OCI-LY7 (cell line): ENCODE data around the gene TFF2. TPM values are rescaled to one million over a fixed set of nuclear protein-coding genes. Genes with fewer than 3 reads are reported as not detected.

ENCODE experiments used
- Bru-seq: library from RNA; stranded (reverse); fragments of 400-500 nt; gene quantifications from one replicate; lab custom pipeline; 2021; lab: Mats Ljungman, UMichigan
- BruChase-seq, 2 experiments: library from RNA; stranded (reverse); fragments of 400-500 nt; gene quantifications; one replicate each; lab custom pipeline; 2021; lab: Mats Ljungman, UMichigan
- BruUV-seq: library from RNA; stranded (reverse); fragments of 400-500 nt; replicated peaks from 2 replicates; lab custom pipeline; 2021; lab: Mats Ljungman, UMichigan
- CTCF ChIA-PET: fragments of 300-600 bp; sonication (Branson Sonifier 250); formaldehyde crosslinking; loops from one replicate; lab custom pipeline; 2022; ENCODE audit warnings: antibody characterized with exemption; ENCODE audit not compliant: unreplicated experiment; lab: Charles Lee
- POLR2A ChIA-PET: fragments of 300-600 bp; sonication (Branson Sonifier 250); formaldehyde crosslinking; loops from one replicate; lab custom pipeline; 2022; ENCODE audit warnings: antibody characterized with exemption; lab: Charles Lee
- DNase-seq: peaks from one replicate; pipeline ENCODE4 v3.0.0-alpha.2; 2015; ENCODE audit warnings: low spot score
- H2AFZ ChIP-seq: fragments of 200-600 bp; sonication (generic), shearing (Covaris generic); 2 replicates; pipeline ENCODE4 v1.6.1; 2014; ENCODE audit warnings: mild to moderate bottlenecking, antibody characterized with exemption, low read length, moderate library complexity
- H3K27ac ChIP-seq: fragments of 200-600 bp; sonication (generic); 2 replicates; pipeline ENCODE4 v1.5.1; 2014; ENCODE audit warnings: mixed run types, low read depth, mild to moderate bottlenecking, moderate library complexity, low read length, inconsistent platforms; ENCODE audit not compliant: poor library complexity, severe bottlenecking
- H3K36me3 ChIP-seq: fragments of 200-600 bp; sonication (generic); 2 replicates; pipeline ENCODE4 v1.6.1; 2014; ENCODE audit warnings: mild to moderate bottlenecking, antibody characterized with exemption, low read length, moderate library complexity, mixed read lengths; ENCODE audit not compliant: insufficient read depth
- H3K4me1 ChIP-seq: fragments of 200-600 bp; sonication (generic); 2 replicates; pipeline ENCODE4 v1.5.1; 2014; ENCODE audit warnings: mild to moderate bottlenecking, low read length; ENCODE audit not compliant: insufficient read depth, poor library complexity, severe bottlenecking
- H3K4me2 ChIP-seq: fragments of 200-600 bp; sonication (generic); 2 replicates; pipeline ENCODE4 v1.6.1; 2014; ENCODE audit warnings: mild to moderate bottlenecking, low read length
- H3K4me3 ChIP-seq: fragments of 200-600 bp; sonication (generic); 2 replicates; pipeline ENCODE4 v1.5.1; 2014; ENCODE audit warnings: mild to moderate bottlenecking, low read depth, low read length; ENCODE audit not compliant: poor library complexity, severe bottlenecking
- H3K79me2 ChIP-seq: fragments of 200-600 bp; sonication (generic); 2 replicates; pipeline ENCODE4 v1.6.1; 2016; ENCODE audit warnings: low read depth, mild to moderate bottlenecking, low read length, moderate library complexity, mixed read lengths; ENCODE audit not compliant: insufficient read depth
- H3K9me2 ChIP-seq: fragments of 200-600 bp; sonication (generic); 2 replicates; pipeline ENCODE4 v1.6.1; 2016; ENCODE audit warnings: mild to moderate bottlenecking, low read length, mixed read lengths; ENCODE audit not compliant: insufficient read depth
- H3K9me3 ChIP-seq: fragments of 200-600 bp; sonication (generic); 2 replicates; pipeline ENCODE4 v1.6.1; 2014; ENCODE audit warnings: mild to moderate bottlenecking, mixed run types, low read length, mixed read lengths
- H4K20me1 ChIP-seq: fragments of 200-600 bp; sonication (generic); 2 replicates; pipeline ENCODE4 v1.6.1; 2014; ENCODE audit warnings: mild to moderate bottlenecking, antibody characterized with exemption, low read length, moderate library complexity, mixed read lengths; ENCODE audit not compliant: insufficient read depth
- EZH2phosphoT487 ChIP-seq: fragments of 200-600 bp; sonication (generic); IDR thresholded peaks from 2 replicates; pipeline ENCODE4 v1.6.1; 2018; ENCODE audit warnings: low read depth, borderline replicate concordance, mild to moderate bottlenecking, mixed run types, antibody characterized with exemption, low read length, moderate library complexity, mixed read lengths
- intact Hi-C: fragments of 100-400 bp; cut with micrococcal nuclease; formaldehyde crosslinking; loops from one replicate; pipeline ENCODE4 v1.10.0; 2022; ENCODE audit not compliant: unreplicated experiment
- long read RNA-seq: library from polyadenylated mRNA; stranded (forward); transcript quantifications from one replicate; pipeline ENCODE4 v2.0.0, GENCODE V29; 2022
- total RNA-seq, 2 experiments: library from RNA; depleted of rRNA in 1 of 2; stranded (reverse); fragments of >200 nt in 1 of 2; shearing (Covaris generic) in 1 of 2; gene quantifications; 2 replicates each; pipeline ENCODE4 v1.2.3, GENCODE V29; 2014 to 2022
- TF ChIP-seq, protein P1 (sequence below): fragments of 200-600 bp; sonication (generic); conservative IDR thresholded peaks from 2 replicates; pipeline ENCODE4 v1.5.1; 2014; ENCODE audit warnings: mild to moderate bottlenecking, antibody characterized with exemption, low read length, moderate library complexity, mixed read lengths

TFF2 gene, protein sequence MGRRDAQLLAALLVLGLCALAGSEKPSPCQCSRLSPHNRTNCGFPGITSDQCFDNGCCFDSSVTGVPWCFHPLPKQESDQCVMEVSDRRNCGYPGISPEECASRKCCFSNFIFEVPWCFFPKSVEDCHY
- not detected in 2 replicates for total RNA-seq (2014; rRNA removed; shearing (Covaris generic))
- not detected in 2 replicates for total RNA-seq (2022)
- not detected for Bru-seq, nascent RNA
- BruChase-seq, experiment 1, labeled RNA remaining after a 6-hour chase: not detected
- not detected for BruChase-seq, experiment 2, labeled RNA remaining after a 2-hour chase
- long read RNA-seq: 0 reads

DNA sequence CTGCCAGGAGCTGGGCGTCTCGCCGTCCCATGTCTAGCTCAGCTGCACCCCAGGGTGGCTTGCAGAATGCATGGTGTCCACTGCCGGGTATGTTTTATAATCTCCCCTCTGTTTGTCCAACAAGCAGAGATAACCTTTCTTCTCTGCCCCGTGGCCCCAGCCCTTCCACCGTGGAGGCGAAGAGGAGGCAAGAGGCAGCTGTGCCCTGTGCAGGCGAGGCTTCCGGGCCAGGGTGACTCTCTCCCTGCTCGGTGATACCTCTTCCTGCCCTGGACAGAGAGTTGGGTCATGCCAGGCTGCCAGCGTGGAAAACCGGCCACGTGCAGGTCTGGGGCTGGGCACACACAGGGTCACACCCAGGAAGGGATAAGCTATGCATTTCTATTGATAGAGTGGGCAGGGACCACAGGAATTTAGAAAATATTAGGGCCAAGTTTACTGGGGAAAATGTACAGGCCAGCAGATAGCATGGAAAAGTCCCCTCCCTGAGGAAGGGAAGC, at the start of gene TFF2:
Gene TFF2, minus strand, starts transcription at position 68 of the 500 bp plus-strand sequence. Its CDS starts 37 bp downstream, at position 31.
- TF ChIP-seq, protein P1, sequence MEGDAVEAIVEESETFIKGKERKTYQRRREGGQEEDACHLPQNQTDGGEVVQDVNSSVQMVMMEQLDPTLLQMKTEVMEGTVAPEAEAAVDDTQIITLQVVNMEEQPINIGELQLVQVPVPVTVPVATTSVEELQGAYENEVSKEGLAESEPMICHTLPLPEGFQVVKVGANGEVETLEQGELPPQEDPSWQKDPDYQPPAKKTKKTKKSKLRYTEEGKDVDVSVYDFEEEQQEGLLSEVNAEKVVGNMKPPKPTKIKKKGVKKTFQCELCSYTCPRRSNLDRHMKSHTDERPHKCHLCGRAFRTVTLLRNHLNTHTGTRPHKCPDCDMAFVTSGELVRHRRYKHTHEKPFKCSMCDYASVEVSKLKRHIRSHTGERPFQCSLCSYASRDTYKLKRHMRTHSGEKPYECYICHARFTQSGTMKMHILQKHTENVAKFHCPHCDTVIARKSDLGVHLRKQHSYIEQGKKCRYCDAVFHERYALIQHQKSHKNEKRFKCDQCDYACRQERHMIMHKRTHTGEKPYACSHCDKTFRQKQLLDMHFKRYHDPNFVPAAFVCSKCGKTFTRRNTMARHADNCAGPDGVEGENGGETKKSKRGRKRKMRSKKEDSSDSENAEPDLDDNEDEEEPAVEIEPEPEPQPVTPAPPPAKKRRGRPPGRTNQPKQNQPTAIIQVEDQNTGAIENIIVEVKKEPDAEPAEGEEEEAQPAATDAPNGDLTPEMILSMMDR: no peak
- TF ChIP-seq EZH2phosphoT487: no peak
- no peaks in the 10 kb centered on the region for H3K9me2 ChIP-seq
- H4K20me1 ChIP-seq: no peaks in the 10 kb centered on the region
- no peaks in the 10 kb centered on the region for H3K79me2 ChIP-seq
- H3K36me3 ChIP-seq: no peaks in the 10 kb centered on the region
- H3K4me2 ChIP-seq: no peak within 1 kb of the TSS
- no peak for DNase-seq
- no TSS peak for BruUV-seq
- CTCF ChIA-PET: no interaction called here
- no peak within 1 kb of the TSS for H2AFZ ChIP-seq
- H3K4me3 ChIP-seq: no peak within 1 kb of the TSS
- no peaks in the 10 kb centered on the region for H3K4me1 ChIP-seq
- H3K27ac ChIP-seq: no peak within 1 kb of the TSS
- POLR2A ChIA-PET: no interaction called here
- peaks cover 4% of the 10 kb centered on the region; the same call in 1 of the 2 replicates for H3K9me3 ChIP-seq
- intact Hi-C loops: no loop called here

DNA sequence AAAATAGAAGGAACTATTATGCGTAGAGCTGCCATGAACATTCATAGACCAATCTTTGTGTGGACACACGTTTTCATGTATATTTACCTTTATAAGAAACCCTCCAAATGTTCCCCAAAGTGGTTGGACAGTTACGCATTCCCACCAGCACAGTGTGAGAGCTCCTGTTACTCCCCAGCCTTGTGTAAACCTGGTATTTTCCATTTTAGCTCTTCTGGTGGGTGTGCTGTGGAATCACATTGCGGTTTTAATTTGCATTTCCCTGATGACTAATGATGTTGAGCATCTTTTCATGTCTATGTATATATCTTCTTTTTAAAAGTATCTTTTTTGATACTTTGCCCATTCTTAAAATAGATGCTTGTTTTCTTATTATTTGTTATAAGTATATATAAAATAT, 49.7 kb upstream of the TFF2 start:
- no peaks in the 10 kb centered on the region for H3K79me2 ChIP-seq
- DNase-seq: no peak
- no peak overlapping the region for H3K27ac ChIP-seq
- H4K20me1 ChIP-seq: no peaks in the 10 kb centered on the region
- no peak overlapping the region for H3K4me3 ChIP-seq
- no peaks in the 10 kb centered on the region for H3K36me3 ChIP-seq
- H2AFZ ChIP-seq: no peak overlapping the region
- no peaks in the 10 kb centered on the region for H3K9me2 ChIP-seq
- no peaks in the 10 kb centered on the region for H3K4me1 ChIP-seq
- no TSS peak for BruUV-seq
- H3K4me2 ChIP-seq: no peak overlapping the region; the same call in 1 of the 2 replicates
- ChIA-PET POLR2A (interaction anchor here (0.6 to 1.1 kb wide), 3 partner anchors 13 to 114 kb away, joined by 3 to 6 read pairs (median 4); no protein-coding TSS in a partner anchor), CTCF (no interaction called here)
- peaks cover 9% of the 10 kb centered on the region; the same call in 1 of the 2 replicates for H3K9me3 ChIP-seq
- TF ChIP-seq, protein P1: no peak
- TF ChIP-seq EZH2phosphoT487: no peak
- intact Hi-C loops: no loop called here
